ENCODE measurements around the gene KLK1.
"Not testable (repeated sequence)": the region's sequence is repeated elsewhere in the genome, so short reads cannot be mapped to it uniquely, and the experiment has no call there.

KLK1 gene

DNA sequence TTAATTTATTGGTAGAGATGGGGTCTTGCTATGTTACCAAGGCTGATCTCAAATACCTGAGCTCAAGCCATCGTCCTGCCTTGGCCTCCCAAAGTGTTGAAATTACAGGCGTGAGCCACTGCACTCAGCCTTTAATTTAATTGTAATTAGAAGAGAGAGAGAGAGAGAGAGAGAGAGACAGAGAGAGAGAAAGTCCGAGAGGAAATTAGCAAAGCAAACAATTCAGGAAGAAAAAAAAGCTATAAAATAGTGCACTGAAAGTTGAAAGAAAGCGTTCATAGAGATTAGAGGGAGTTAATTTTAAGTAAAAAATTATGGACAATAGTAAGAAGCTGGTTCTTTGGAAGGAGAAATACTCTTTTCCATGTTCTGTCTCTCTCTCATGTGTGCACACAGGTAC lies 46.3 kb downstream of the KLK1 start:
- TF ChIP-seq, protein P1, sequence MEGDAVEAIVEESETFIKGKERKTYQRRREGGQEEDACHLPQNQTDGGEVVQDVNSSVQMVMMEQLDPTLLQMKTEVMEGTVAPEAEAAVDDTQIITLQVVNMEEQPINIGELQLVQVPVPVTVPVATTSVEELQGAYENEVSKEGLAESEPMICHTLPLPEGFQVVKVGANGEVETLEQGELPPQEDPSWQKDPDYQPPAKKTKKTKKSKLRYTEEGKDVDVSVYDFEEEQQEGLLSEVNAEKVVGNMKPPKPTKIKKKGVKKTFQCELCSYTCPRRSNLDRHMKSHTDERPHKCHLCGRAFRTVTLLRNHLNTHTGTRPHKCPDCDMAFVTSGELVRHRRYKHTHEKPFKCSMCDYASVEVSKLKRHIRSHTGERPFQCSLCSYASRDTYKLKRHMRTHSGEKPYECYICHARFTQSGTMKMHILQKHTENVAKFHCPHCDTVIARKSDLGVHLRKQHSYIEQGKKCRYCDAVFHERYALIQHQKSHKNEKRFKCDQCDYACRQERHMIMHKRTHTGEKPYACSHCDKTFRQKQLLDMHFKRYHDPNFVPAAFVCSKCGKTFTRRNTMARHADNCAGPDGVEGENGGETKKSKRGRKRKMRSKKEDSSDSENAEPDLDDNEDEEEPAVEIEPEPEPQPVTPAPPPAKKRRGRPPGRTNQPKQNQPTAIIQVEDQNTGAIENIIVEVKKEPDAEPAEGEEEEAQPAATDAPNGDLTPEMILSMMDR (IDR thresholded peaks at IDR 0.05; ENCODE audit: poor library complexity, severe bottlenecking): no peak

DNA sequence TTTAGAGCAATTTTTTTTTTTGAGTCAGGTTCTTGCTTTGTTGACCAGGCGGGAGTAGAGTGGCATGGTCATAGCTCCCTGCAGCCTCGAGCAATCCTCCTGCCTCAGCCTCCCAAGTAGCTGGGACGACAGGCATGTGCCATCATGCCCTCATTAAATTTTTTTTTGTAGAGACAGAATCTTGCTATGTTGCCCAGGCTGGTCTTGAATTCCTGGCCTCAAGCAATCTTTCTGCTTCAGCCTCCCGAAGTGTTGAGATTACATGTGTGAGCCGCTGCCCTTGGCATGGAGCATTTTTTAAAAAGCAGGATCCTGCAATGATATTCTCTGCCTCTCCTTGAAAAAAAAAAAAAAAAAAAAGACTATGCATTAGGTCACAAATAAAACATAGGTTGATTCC lies 47.5 kb downstream of the KLK1 start:
- ATAC-seq (ENCODE audit: low read depth) (no peak), DNase-seq (ENCODE audit: low spot score) (no peak)
- H3K4me1 ChIP-seq (ENCODE audit: insufficient read depth, poor library complexity, severe bottlenecking): no peaks in the 10 kb centered on the region
- peaks cover 9% of the 10 kb centered on the region for H3K9me3 ChIP-seq (ENCODE audit: severe bottlenecking)
- H3K27me3 ChIP-seq (ENCODE audit: insufficient read depth, poor library complexity, severe bottlenecking): peaks cover 37% of the 10 kb centered on the region
- TF ChIP-seq, protein P1 (IDR thresholded peaks at IDR 0.05; ENCODE audit: poor library complexity, severe bottlenecking): no peak
- H3K27ac ChIP-seq (ENCODE audit: poor library complexity, severe bottlenecking): no peak overlapping the region
- no peak overlapping the region for H3K4me3 ChIP-seq (ENCODE audit: severe bottlenecking)
- no peaks in the 10 kb centered on the region for H3K36me3 ChIP-seq (ENCODE audit: low read depth)

More for the DNA sequence above, 46.3 kb downstream of the KLK1 start:
- ATAC-seq (ENCODE audit: low read depth) (no peak), DNase-seq (ENCODE audit: low spot score) (no peak)
- Histone ChIP-seq H3K27ac (ENCODE audit: poor library complexity, severe bottlenecking) (no peak overlapping the region), H3K4me1 (ENCODE audit: insufficient read depth, poor library complexity, severe bottlenecking) (no peaks in the 10 kb centered on the region), H3K9me3 (ENCODE audit: severe bottlenecking) (peaks cover 9% of the 10 kb centered on the region), H3K36me3 (ENCODE audit: low read depth) (no peaks in the 10 kb centered on the region), H3K4me3 (ENCODE audit: severe bottlenecking) (no peak overlapping the region), H3K27me3 (ENCODE audit: insufficient read depth, poor library complexity, severe bottlenecking) (peaks cover 37% of the 10 kb centered on the region)

DNA sequence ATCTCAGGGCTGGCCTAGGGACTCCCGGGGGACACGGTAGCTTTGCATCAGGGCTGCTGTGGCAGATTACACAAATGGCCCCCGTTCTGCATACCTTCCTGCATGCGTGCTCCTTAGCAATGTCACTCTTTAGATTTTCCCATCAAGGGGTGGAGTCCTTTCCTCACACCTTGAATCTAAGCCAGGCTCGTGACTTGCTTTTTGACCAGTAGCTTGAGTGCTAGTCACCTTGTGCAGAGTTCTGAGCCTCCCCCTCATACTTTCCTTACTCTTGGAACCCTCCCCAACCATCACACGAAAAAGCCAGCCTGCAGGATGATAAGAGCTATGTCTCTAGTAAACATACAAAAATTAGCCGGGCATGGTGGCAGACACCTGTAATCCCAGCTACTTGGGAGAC lies 50.1 kb downstream of the KLK1 start:
- peaks cover 14% of the 10 kb centered on the region for H3K27me3 ChIP-seq (ENCODE audit: insufficient read depth, poor library complexity, severe bottlenecking)
- H3K4me1 ChIP-seq (ENCODE audit: insufficient read depth, poor library complexity, severe bottlenecking); H3K4me3 ChIP-seq (ENCODE audit: severe bottlenecking); DNase-seq (ENCODE audit: low spot score); H3K9me3 ChIP-seq (ENCODE audit: severe bottlenecking); H3K36me3 ChIP-seq (ENCODE audit: low read depth); ATAC-seq (ENCODE audit: low read depth); H3K27ac ChIP-seq (ENCODE audit: poor library complexity, severe bottlenecking): not testable (repeated sequence)

DNA sequence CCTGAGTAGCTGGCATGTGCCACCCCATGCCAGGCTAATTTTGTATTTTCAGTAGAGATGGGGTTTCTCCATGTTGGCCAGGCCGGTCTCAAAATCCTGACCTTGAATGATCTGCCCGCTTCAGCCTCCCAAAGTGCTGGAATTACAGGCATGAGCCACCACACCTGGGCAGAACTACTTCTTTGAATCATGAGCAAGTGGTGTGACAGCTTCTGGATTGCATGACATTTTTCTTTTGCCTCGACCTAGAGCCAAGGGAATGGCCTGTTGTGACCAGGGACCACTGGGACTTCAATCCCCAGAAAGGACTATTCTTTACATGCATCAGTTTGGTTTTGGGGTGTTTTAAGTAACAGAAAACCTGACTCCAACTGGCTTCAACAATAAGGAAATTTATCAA lies 50.7 kb downstream of the KLK1 start:
- not testable (repeated sequence) for H3K36me3 ChIP-seq (ENCODE audit: low read depth); H3K4me3 ChIP-seq (ENCODE audit: severe bottlenecking); H3K27ac ChIP-seq (ENCODE audit: poor library complexity, severe bottlenecking); H3K27me3 ChIP-seq (ENCODE audit: insufficient read depth, poor library complexity, severe bottlenecking); ATAC-seq (ENCODE audit: low read depth); H3K9me3 ChIP-seq (ENCODE audit: severe bottlenecking); H3K4me1 ChIP-seq (ENCODE audit: insufficient read depth, poor library complexity, severe bottlenecking); DNase-seq (ENCODE audit: low spot score)

DNA sequence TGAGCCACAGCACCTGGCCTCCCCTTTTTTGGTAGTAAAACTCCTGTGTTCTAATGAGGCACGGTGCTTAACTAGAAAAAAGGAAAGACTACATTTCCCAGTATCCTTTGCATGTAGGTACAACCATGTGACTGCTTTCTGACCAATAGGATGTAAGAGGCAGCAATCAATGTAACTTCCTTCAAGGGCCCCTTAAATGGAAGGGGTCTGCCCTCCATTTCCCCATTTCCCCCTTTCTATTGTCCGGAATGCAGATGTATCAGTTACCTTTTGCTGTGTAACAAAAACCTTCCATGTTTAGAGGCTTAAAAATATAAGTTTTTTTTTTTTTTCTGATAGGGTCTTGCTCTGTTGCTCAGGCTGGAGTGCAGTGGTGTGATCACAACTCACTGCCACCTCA lies 51.1 kb downstream of the KLK1 start:
- H3K4me3 ChIP-seq (ENCODE audit: severe bottlenecking): no peak overlapping the region
- ATAC-seq (ENCODE audit: low read depth): no peak
- H3K4me1 ChIP-seq (ENCODE audit: insufficient read depth, poor library complexity, severe bottlenecking): no peaks in the 10 kb centered on the region
- H3K36me3 ChIP-seq (ENCODE audit: low read depth): no peaks in the 10 kb centered on the region
- peaks cover 9% of the 10 kb centered on the region for H3K9me3 ChIP-seq (ENCODE audit: severe bottlenecking)
- TF ChIP-seq, protein P1 (IDR thresholded peaks at IDR 0.05; ENCODE audit: poor library complexity, severe bottlenecking): no peak
- DNase-seq (ENCODE audit: low spot score): no peak
- H3K27me3 ChIP-seq (ENCODE audit: insufficient read depth, poor library complexity, severe bottlenecking): peaks cover 4% of the 10 kb centered on the region
- H3K27ac ChIP-seq (ENCODE audit: poor library complexity, severe bottlenecking): no peak overlapping the region

DNA sequence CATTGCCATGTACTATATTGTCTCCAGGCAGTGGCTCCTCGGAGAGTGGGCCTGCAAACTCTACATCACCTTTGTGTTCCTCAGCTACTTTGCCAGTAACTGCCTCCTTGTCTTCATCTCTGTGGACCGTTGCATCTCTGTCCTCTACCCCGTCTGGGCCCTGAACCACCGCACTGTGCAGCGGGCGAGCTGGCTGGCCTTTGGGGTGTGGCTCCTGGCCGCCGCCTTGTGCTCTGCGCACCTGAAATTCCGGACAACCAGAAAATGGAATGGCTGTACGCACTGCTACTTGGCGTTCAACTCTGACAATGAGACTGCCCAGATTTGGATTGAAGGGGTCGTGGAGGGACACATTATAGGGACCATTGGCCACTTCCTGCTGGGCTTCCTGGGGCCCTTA lies 52.7 kb downstream of the KLK1 start:
- Histone ChIP-seq H3K4me1 (ENCODE audit: insufficient read depth, poor library complexity, severe bottlenecking) (no peaks in the 10 kb centered on the region), H3K27me3 (ENCODE audit: insufficient read depth, poor library complexity, severe bottlenecking) (no peaks in the 10 kb centered on the region), H3K36me3 (ENCODE audit: low read depth) (no peaks in the 10 kb centered on the region), H3K27ac (ENCODE audit: poor library complexity, severe bottlenecking) (no peak overlapping the region), H3K9me3 (ENCODE audit: severe bottlenecking) (no peaks in the 10 kb centered on the region), H3K4me3 (ENCODE audit: severe bottlenecking) (no peak overlapping the region)
- ATAC-seq (ENCODE audit: low read depth): no peak
- TF ChIP-seq, protein P1 (IDR thresholded peaks at IDR 0.05; ENCODE audit: poor library complexity, severe bottlenecking): no peak
- DNase-seq (ENCODE audit: low spot score): no peak

DNA sequence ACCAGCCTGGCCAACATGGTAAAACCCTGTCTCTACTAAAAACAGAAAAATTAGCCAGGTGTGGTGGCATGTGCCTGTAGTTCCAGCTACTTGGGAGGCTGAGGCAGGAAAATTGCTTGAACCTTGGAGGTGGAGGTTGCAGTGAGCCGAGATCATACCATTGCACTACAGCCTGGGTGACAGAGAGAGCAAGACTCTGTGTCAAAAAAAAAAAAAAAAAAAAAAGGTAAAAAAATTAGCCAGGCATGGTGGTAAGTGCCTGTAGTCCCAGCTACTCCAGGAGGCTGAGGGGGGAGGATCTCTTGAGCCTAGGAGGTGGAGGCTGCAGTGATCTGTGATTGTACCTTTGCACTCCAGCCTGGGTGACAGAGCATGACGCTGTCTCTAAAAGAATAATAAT lies 53.4 kb downstream of the KLK1 start, which contains the start of gene GPR32:
Gene GPR32 (plus strand): TSS at position 301 of the 400 bp plus-strand sequence. CDS start 137 bp downstream, outside the sequence.
- H3K27ac ChIP-seq (ENCODE audit: poor library complexity, severe bottlenecking); H3K27me3 ChIP-seq (ENCODE audit: insufficient read depth, poor library complexity, severe bottlenecking); DNase-seq (ENCODE audit: low spot score); H3K4me1 ChIP-seq (ENCODE audit: insufficient read depth, poor library complexity, severe bottlenecking); ATAC-seq (ENCODE audit: low read depth); H3K9me3 ChIP-seq (ENCODE audit: severe bottlenecking); H3K36me3 ChIP-seq (ENCODE audit: low read depth); H3K4me3 ChIP-seq (ENCODE audit: severe bottlenecking): not testable (repeated sequence)

Measured in RWPE2 (cell line).